OCI-M2 (cell line): ENCODE results near the gene ATF3.
"Not testable (repeated sequence)": the region's sequence is repeated elsewhere in the genome, so short reads cannot be mapped to it uniquely, and the experiment has no call there.

Source experiments
- DNase-seq: peaks from one replicate; lab custom pipeline; 2025; ENCODE audit not compliant: unreplicated experiment; lab: John Stamatoyannopoulos, UW

ATF3 gene

GRCh38 chr1:212625781-212626450 lies 17.4 kb downstream of the ATF3 start:
- DNase-seq = no peak

- no peak for DNase-seq
Observed at GRCh38 chr1:212628046-212628445, 19.5 kb downstream of the ATF3 start.

GRCh38 chr1:212628813-212629415 lies 20.4 kb downstream of the ATF3 start:
- DNase-seq = no peak

GRCh38 chr1:212629450-212630157 lies 21.0 kb downstream of the ATF3 start:
- DNase-seq = no peak

- no peak for DNase-seq
Observed at GRCh38 chr1:212630158-212630900, 21.8 kb downstream of the ATF3 start.

GRCh38 chr1:212633161-212633560 lies 24.6 kb downstream of the ATF3 start:
- no peak for DNase-seq

- DNase-seq = no peak
Observed at GRCh38 chr1:212634252-212634651, 25.7 kb downstream of the ATF3 start.

- no peak for DNase-seq
Observed at GRCh38 chr1:212635141-212635631, 26.6 kb downstream of the ATF3 start.

- no peak for DNase-seq
Observed at GRCh38 chr1:212637902-212638301, 29.3 kb downstream of the ATF3 start.

GRCh38 chr1:212638492-212639151 lies 30.1 kb downstream of the ATF3 start:
- DNase-seq = no peak

- not testable (repeated sequence) for DNase-seq
Observed at GRCh38 chr1:212639524-212639923, 31.0 kb downstream of the ATF3 start.

- DNase-seq = no peak
Observed at GRCh38 chr1:212640223-212640878, 31.8 kb downstream of the ATF3 start.

GRCh38 chr1:212641956-212642355 lies 33.4 kb downstream of the ATF3 start:
- DNase-seq = no peak

- no peak for DNase-seq
Observed at GRCh38 chr1:212643877-212644276, 35.3 kb downstream of the ATF3 start.

GRCh38 chr1:212644866-212645545 lies 36.4 kb downstream of the ATF3 start:
- no peak for DNase-seq

GRCh38 chr1:212645546-212646543 lies 37.3 kb downstream of the ATF3 start:
- DNase-seq = no peak

GRCh38 chr1:212646588-212646987 lies 38.0 kb downstream of the ATF3 start:
- DNase-seq = no peak

- DNase-seq = no peak
Observed at GRCh38 chr1:212647004-212647403, 38.4 kb downstream of the ATF3 start.

GRCh38 chr1:212648431-212648830 lies 39.9 kb downstream of the ATF3 start:
- DNase-seq = no peak
